ENCODE results near the gene HIGD1B. TPM values are rescaled to one million over a fixed set of nuclear protein-coding genes. Genes with fewer than 3 reads are reported as not detected.

Gene HIGD1B
- total and polyA plus RNA-seq, 2 of the 13 experiments (the other 11 are each of a cell fraction or from before 2014, with no cell fraction given): not detected

- Histone ChIP-seq H3K79me2 (ENCODE audit: insufficient read depth, low read length) (no peaks in the 10 kb centered on the region), H3K4me3 (replicated peaks in 1 of 3; ENCODE audit: insufficient read depth in 1 of 3, low read depth in 2 of 3, low read length in 3 of 3) (no peak overlapping the region), H3K27me3 (ENCODE audit: control insufficient read depth in 1 of 2, insufficient read depth in 2 of 2, low read length in 2 of 2) (no peaks in the 10 kb centered on the region), H3K9me3 (ENCODE audit: low read length) (no peaks in the 10 kb centered on the region), H3K9ac (ENCODE audit: insufficient read depth, low read depth, low read length) (no peak overlapping the region), H3K27ac (ENCODE audit: extremely low read length, insufficient read depth, low read length) (no peak overlapping the region), H4K20me1 (ENCODE audit: insufficient read depth, low read length) (no peaks in the 10 kb centered on the region), H3K36me3 (replicated peaks in 1 of 2; ENCODE audit: control insufficient read depth in 1 of 2, insufficient read depth in 2 of 2, low read length in 2 of 2) (peaks cover 40 to 80% of the 10 kb centered on the region in 2 experiments), H3K4me1 (ENCODE audit: insufficient read depth, low read length) (peaks cover 7% of the 10 kb centered on the region), H2AFZ (ENCODE audit: low read length) (no peak overlapping the region), H3K4me2 (ENCODE audit: low read depth, low read length) (no peak overlapping the region)
- DNase-seq (ENCODE audit: low spot score) (no peak), ATAC-seq (no peak), FAIRE-seq (no peak)
- intact Hi-C loops (cut with micrococcal nuclease; ENCODE audit: unreplicated experiment): no loop called here
- 99% methylated on average over 12 of the region's 12 CpGs for WGBS (ENCODE audit: low lambda C conversion rate)
- no TSS peak for BruUV-seq (replicated peaks)
- TF ChIP-seq ZNF264 (CRISPR knock-in tag; IDR thresholded peaks at IDR 0.05) (no peak), HINFP (CRISPR knock-in tag; IDR thresholded peaks at IDR 0.05; ENCODE audit: low read depth) (no peak), ZKSCAN1 (IDR thresholded peaks at IDR 0.05; ENCODE audit: low read length) (no peak), HNF4G (IDR thresholded peaks at IDR 0.05; ENCODE audit: borderline replicate concordance, low read depth, low read length) (no peak), HNF4G (CRISPR knock-in tag; IDR thresholded peaks at IDR 0.05; ENCODE audit: borderline replicate concordance, low read depth) (no peak), ZNF101 (CRISPR knock-in tag; IDR thresholded peaks at IDR 0.05; ENCODE audit: borderline replicate concordance, low read depth) (no peak), ARNTL (CRISPR knock-in tag; IDR thresholded peaks at IDR 0.05) (no peak), ZNF737 (CRISPR knock-in tag; IDR thresholded peaks at IDR 0.05; ENCODE audit: borderline replicate concordance) (no peak), ZNF224 (CRISPR knock-in tag; IDR thresholded peaks at IDR 0.05) (no peak), ZNF639 (CRISPR knock-in tag; conservative IDR thresholded peaks at IDR 0.05) (no peak), ZNF276 (CRISPR knock-in tag; IDR thresholded peaks at IDR 0.05; ENCODE audit: low read depth) (no peak), MATR3 (CRISPR knock-in tag; IDR thresholded peaks at IDR 0.05) (no peak)
- ChIA-PET POLR2A (no interaction called here), CTCF (ENCODE audit: low intra/inter-chr PET ratio, low total read pairs) (no interaction called here)
- in situ Hi-C loops (cut with HindIII; ENCODE audit: extremely low pct_ligation_motif_present, low pct_unique_long_range_greater_than_20kb): no loop called here
These were observed 23.9 kb downstream of the HIGD1B start for GRCh38 chr17:44871556-44871955.

All from HepG2 (cell line).